Hematopoietic multipotent progenitor cell treated with erythropoietin and hydrocortisone succinate and interleukin-3 and kit ligand, for 15 days (in vitro differentiated cells): Measurements from ENCODE around the gene CHST1.

ENCODE experiments used
- DNase-seq: peaks from one replicate; pipeline ENCODE4 v3.0.0-alpha.2; 2015; ENCODE audit warnings: low spot score

CHST1 gene, protein sequence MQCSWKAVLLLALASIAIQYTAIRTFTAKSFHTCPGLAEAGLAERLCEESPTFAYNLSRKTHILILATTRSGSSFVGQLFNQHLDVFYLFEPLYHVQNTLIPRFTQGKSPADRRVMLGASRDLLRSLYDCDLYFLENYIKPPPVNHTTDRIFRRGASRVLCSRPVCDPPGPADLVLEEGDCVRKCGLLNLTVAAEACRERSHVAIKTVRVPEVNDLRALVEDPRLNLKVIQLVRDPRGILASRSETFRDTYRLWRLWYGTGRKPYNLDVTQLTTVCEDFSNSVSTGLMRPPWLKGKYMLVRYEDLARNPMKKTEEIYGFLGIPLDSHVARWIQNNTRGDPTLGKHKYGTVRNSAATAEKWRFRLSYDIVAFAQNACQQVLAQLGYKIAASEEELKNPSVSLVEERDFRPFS

DNA sequence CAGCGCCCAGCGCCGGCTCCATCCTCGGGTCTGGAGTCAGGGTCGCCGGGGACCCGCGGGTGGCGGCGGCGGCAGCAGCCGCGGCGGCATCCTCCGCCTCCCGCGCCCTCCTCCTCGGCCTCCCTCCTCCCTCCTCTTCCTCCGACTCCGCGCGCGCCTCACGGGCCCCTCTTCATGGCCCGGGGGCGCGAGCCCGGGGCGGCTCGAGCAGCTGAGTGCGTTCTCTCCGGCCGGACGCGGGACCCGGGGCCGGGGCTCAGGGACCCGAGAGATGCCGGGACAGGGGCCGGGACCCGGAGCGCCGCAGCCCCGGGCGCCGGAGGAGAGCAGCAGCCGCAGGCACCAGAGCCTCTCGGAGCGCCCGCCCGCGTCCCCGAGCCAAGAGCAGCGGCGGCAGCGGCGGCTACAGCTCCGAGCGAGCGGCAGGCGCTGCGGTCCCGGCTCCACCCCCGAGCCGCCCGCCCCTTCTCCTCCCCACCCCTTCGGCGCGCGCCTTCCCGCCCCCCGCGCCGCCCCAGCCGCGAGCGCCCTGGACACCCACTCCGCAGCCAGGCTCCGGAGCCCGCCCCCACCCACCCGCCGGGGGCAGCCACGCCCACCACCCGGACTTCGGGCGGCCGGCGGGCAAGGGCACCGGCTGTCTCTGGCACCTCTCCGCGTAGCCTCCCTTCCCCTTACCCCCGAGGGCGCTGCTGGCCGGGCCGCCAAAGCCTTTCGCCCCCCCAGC, at the start of gene CHST1:
CHST1 (minus strand) TSS at position 417 of the 727 bp plus-strand sequence. CDS start 14,699 bp downstream, outside the sequence.
- DNase-seq: no peak

DNA sequence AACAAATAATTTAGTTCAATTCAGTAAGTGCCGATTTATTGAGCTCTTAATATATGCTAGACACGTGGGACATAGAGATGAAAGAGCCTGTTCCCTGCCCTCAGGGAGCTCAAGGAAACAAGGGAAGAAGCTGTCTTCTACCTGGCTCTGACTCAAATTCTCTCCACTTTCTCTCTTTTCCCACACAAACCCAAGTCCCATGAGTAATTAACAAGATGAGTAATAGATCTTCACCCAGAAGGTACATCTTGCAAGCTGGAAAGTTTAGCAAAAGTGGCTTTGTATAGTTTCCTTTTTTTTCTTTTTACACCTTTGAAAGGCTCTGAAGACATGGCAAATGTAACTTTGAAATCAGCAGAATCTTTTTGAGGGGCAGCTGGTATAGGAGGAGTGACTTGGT, 48.2 kb upstream of the CHST1 start:
- DNase-seq: no peak

DNA sequence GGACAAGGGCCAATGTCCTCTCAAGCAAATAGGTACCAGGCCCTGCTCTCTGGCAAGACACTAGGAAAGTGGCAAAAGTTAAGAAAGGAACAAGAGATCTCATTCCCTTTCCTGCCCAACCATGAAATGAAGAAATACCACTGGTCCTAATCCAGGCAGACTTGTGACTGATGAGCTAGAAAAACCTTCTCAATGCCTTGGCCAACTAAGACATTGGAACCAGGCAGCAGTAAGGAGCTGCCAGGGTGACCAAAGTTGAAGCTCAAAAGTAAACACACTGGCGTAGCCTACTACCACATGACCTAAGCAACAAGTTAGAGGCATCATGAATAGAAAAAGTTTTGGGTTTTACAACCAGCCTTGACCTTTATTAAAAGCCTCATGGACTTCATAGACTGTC, 45.1 kb upstream of the CHST1 start:
- DNase-seq: no peak

DNA sequence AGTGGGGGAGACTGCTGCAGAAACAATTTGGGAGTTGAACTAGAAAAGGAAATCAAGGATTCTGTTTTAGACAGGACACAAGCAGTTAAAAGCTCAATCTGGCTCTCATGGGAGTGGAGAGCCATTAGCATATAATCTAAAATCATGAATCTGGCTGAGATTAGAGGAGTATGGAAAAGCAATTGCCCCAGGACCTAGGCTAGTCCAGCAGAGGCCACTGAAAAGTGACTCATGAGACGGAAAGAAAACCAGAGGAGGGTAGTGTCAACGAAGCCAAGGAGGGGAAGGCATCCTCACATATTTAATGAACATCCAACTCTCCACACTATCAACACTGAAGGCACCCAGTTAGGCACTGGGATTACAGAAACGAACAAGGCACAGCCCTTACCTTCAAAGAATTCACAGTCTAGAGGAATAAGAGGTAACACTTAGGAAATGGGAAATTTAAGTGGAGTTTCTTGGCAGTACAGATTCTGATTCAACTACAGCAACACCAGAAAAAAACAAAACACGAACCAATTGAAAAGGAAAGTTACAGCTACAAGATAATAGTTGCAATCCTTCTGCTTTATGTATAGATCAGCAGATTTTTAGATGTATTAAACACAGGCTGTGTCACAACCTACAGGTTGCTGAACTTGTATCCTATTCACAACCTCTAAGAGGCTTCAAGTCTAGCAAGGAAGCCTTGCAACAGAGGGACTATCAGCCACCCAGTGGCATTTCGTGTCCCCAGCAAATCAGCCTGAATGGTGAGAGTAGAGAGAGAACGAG, 43.7 kb upstream of the CHST1 start:
- no peak for DNase-seq

DNA sequence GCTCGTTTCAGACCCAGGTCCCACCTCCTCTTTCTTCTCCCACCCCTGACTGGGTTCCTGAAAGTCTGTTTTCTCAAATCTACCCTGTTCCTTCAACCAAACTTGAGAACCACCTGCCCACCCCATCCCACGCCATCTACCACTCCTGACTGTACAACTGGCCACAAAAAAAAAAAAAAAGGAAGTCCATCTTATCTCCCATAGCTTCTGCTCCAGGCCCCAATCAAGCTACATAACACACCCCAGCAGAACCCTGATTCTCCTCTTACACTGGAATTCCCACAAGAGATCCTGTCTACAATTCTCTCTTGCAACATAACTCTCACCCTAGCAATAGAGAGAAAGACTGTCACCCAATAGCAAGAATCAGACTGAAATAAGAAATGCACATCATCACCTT, 39.2 kb upstream of the CHST1 start:
- no peak for DNase-seq

DNA sequence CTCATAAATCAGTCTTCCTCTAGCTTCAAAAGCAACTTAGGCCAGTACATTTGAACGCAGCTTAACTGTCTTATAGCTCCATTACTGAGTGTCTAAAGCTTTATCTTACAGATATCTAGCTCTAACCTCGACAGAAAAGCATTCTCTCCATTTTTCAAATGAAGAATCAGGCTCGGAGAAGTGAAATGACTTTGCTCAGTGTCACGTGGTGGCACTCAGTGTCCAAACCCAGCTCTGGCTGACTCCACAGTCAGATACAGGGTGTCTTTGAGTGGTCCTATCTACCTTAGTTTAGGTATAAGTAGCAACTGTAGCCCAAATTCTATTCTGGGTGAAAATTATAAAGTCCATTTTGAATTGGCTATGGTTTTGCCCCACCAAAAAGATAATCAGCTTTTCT, 38.7 kb upstream of the CHST1 start:
- no peak for DNase-seq

DNA sequence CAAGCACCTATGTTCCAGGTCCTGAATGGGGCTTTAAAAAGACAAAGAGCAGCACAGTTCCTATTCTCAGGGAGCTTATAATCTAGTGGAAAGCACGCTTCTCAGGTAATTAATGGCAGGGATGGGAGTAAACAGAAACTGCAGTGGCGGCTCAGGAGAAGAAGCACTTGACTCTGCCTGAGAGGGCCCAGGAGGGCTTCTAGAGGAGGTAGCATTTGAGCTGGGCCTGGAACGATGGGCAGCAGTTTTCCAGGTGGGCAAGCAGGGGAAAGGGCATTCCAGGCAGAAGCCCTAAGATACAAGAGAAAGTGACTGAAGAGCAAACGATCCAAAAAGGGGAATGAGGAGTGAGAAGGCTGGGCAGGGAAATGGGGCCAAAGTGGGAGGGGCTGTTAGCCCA, 37.1 kb upstream of the CHST1 start:
- DNase-seq: no peak

DNA sequence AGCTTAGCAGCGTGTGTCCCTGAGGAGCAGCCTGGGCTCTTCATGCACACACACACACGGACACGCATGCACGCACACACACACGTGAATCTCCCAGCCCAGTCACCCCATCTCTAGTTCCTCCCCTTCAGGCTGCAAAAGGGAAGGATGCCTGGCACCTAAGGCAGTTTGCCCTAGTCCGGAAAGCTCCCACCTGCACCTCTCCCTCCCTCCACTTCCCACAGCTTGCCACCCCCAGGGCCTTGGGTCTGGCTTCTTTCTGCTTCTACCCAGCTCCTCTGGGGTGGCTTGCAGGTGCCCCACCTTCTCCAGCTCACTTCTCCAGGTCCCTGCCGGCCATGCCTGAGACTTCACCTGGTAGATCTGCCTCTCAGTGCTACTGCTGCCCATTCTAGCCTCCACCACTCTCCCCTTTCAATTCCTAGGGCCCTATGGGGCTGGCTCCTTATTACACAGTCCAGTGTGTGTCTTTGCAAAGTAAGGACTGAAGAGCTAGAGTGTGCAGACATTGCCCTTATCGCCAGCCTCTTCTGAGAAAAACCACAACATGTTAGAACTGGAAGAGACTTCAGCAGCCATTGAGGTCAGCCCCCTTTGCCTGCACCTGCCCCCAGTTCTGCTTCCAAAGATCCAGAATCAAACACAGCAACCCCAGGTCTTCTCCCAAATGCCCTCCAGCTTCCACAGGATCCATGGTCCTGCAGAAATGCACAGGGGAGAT, 33.5 kb upstream of the CHST1 start:
- no peak for DNase-seq

DNA sequence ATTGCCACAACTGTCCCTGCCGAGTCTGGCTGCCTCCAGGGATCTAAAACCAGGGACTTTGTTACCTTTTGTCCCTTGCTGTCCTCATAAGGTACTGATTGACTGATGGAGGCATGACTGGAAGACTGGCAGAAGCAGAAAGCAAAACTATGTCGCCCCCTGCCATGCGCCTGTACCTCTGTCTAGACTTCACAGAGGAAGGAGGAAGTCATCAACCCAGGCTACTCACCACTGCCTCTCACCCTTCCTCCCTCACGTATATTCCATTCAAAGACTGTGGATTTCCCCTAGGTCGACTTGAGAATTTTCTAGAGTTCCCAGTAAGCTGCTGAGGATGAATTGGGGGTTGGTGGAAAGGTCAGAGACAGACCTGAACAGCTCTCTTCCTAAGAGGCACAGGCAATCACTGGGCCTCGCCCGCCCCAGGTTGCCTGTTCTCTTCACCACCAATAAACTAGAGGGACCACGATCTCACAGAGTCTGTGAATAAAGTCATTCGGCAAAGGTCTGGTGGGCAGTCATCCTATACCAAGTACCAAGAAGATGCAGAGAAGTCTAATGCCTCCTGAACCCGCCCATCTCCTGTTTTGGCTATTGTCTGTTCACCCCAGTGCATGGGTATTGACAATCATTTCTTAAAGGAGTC, 27.5 kb upstream of the CHST1 start:
- DNase-seq: no peak

DNA sequence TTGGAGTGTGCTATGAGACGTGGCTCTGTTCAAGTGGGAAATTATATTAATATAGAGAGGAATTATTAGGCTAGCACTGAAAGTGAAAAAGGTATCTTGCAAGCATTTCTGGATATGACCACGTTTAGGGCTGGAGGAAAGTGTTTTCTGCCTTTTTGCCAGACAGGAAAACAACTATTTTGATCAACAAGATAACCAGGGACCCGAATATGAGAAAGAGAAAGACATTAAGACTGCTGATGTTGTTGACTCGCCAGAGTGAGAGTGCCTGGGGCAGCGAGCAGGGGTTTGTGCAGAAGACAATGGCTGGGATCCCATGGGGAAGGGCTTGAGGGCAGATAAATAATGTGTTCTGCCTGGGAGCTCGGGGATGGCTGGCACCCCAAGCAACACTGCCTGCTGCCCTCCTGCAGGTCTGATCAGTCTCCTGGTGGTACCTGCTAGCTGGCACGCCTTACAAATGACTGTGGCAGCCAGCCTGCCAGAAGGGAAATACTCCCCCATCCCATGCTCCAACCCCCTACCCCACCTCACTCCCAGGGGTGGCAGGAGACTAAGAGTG, 23.1 kb upstream of the CHST1 start:
- DNase-seq: no peak

DNA sequence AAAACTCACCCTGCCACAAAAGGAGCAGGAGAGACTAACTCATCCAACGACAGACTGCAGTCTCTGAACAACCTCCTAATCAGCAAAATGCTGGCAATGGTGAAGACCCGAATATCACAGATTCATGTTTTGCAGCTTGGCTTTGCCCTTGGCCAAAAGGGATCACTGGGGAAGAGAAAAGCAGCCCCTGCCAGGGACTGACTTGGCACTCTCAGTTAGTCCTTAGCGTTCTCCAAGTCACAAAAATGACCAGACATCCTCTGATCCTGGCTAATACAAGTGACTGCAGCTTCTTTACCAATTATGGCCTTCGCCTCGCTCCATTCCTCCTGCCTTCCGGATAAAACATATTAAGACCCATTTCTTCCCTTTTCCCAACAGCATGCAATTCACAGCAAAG, 22.4 kb upstream of the CHST1 start:
- no peak for DNase-seq

DNA sequence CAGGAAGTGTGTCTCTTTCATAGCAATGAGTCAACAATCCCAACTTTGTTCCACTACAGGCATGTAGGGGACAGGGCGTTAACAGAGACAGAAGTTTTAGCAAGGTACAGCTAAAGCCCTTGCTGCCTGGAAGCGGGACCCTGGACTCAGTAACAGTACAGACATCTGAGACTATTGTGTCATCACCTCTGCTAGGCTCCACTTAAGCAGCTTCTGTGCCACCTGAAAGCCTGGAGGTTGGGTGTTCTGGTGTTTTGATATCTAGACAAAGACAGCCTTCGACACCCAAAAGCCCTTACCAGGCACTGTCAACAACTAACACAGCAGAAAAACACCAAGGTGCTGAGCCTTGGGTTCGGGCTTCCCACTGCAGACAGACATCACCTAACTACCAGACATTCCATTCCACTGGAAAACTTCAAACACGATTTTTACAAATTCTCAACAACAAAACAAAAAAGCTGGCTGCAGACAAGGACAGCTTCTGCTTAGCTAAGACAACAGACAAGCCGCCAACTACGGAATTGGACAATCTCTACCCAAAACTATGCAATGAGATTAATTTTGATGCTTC, 20.6 kb upstream of the CHST1 start:
- no peak for DNase-seq

DNA sequence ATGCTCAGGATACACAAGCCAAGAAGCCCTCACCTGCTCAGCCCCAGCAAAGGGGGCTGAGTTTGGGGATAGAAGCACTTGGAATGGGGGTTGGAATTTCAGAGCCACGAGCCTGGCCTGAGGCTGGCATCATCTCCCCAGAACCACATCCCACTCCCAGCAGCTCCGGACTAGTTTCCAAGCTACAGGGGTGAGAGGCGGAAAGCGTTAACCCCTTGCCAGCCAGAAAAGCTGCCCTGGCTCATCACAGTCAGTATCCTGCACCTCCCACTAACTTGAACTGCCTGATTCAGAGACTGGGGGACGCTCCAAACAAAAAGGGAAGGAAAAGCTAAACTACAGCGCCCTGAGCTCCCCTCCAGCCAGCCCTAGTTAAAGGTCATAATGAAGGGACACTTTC, 19.0 kb upstream of the CHST1 start:
- DNase-seq: no peak

DNA sequence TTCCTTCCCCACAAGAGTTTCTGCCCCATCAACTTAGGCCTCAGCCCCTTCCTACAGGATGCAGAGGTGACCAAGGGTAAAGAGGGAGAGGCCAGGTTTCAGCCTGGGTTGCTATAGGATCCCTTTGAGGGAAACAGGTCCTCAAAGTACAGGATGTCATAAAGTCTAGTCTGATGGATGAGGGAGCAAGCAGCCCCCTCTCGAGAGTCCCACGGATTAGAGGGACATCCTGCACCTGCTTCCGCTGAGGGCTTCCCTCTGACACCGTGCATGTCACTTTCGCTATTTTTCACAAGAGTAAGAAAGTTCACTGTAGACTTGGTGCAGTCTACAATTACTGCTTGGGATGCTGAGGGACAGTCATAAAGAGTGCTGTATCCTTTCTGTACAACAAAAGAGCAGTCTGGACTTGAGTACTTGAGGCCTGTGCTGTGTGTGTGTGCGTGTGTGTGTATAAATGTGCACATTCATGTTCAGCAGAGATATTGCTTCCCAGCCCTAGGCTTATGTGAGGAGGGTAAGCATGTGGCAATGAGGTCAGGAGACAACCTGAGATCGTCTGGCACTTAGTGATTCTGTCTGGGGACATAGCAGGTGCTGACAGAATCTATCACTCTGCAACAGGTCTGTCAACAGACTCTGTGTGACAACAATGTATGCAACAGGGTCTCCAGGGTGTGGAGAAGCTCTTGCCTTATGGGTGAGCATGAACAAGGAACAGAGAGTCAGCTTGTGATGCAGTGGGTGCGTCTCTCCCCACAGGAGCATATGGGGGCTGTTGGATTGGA, 18.0 kb upstream of the CHST1 start:
- DNase-seq: no peak

DNA sequence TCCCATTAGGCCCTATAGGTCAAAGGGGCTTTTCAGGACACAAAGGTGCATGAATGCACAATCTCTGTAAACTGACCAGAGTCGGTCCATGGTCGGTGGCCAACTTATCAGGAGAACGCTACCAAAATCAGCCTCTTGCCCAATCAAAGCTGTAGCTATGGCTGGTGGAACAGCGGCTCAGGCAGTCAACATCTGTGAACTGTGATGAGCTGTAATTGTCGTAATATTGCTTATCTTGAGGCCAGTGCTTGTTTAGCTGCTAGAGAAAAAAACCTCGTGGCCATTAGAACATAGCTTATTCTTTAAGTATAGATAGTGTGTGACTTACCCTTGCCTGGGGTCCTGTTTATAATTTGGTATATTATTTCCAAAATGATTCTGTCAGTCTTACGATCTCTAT, 14.4 kb upstream of the CHST1 start:
- DNase-seq: no peak

DNA sequence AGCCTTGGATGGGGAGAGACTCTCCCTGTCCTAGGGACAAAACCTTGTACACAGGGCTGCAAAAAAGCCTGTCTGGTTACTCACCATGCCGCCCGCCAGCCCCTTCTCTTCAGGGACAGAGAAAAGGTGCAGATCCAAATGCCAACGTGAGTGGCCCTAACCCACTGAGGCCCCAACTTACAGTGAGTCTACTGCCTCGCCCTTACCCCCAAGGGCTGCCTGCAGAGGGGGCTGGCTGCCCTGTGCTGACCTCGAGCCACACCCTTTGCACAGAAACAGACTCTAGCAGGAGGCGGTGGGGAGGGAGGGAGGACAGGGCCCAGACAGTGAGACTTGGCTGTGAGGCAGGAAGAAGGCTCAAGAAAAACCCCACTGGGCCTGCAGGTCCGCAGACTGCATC, 13.6 kb upstream of the CHST1 start:
- no peak for DNase-seq

DNA sequence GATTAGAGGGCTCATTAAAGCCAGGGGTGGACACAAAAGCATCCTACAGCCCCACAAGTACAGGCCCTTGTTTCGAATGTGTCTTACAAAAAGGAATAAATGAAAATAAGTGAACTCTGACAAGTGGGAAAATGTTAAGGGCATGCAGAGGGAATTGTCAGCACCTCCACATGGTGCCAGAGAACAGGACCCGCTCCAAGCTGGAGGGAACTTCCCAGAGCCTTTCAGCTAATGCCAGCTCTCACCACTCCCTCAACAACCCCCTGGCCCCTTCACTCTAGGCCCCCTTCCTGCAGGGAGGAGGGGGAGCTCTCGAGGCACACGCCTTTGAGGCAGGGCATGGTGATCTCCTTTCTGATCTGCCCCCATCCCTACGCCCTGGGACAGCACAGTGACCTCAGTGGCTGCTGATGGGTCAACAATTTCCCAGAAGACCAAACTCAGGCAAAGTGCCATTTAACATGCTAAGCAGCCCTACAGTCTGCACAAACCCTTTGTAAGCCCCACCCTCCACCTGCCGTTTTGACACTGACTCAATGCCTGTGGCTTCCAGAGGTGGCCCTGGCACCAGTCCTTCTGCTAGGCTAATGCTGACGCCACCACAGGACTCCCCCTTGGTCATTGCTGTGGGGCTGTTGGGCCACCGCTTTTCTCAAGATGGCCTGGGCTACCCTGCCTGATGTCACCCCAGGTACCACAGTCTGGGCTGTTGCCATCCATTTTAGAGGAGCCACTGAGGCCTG, 12.5 kb upstream of the CHST1 start:
- no peak for DNase-seq

DNA sequence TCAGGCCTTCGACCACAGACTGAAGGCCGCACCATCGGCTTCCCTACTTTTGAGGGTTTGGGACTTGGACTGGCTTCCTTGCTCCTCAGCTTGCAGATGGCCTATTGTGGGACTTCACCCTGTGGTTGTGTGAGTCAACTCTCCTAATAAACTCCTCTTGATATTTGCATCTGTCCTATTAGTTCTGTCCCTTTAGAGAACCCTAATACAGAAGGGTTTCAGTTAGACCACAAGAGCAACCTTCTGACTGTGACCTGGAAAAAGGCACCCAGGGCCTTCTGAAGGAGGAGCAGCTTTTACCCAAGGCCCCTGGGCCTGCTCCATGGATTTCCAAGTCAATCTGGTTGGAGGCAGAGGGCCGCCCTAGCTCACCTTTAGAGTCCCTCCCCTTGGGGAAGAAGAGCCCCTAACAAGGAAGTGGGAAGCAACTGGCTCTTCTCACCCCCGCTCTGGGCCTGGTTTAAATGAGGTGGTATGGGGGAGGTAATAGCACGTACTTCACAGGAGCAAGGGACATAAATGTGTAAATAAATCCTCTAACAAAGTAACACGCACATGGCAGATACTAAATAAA, 11.2 kb upstream of the CHST1 start:
- DNase-seq: no peak

DNA sequence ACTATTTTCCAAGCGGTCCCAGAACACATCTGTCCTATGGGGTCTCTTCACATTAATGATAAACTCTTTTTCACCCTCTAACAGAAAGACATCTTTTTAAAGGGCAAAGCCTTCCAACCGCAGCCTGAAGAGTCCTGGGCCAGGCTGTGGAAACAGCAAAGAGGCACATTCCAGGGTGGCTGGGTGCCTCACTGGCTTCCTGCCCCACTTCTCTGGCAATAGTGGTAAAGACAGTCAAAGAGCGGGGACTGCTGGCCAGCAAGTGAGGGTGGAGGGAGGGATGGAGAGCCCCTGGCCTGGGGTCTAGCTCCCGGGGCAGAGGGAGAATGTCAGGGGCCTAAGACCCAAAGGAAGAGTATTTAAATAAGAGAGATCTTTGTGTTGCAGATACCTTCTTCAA, 10.2 kb upstream of the CHST1 start:
- no peak for DNase-seq
